ENCODE data around the gene PPP1R14C. TPM values are rescaled to one million over a fixed set of nuclear protein-coding genes. Genes with fewer than 3 reads are reported as not detected.

PPP1R14C gene
- total and polyA plus RNA-seq, 10 donors, result 0.06 to 0.39 (median 0.18) TPM; not detected in 4

- WGBS, 5 donors, result 16 to 33% (median 21%) methylated on average over 2 of the region's 2 CpGs
- TF ChIP-seq CTCF (IDR thresholded peaks at IDR 0.05 in 8 of 11, conservative IDR thresholded peaks at IDR 0.05 in 3 of 11) (no peak), POLR2AphosphoS5 (IDR thresholded peaks at IDR 0.05) (no peak), POLR2A (IDR thresholded peaks at IDR 0.05) (no peak)
- peaks cover 0 to 25% (median 19%) of the 10 kb centered on the region in 8 donors for H3K9me3 ChIP-seq
- H3K27me3 ChIP-seq (replicated peaks in 1 of 7), result peaks cover 0 to 26% (median 0%) of the 10 kb centered on the region in 7 donors
- no peaks in the 10 kb centered on the region for H3K4me1 ChIP-seq
- DNase-seq, result no peak
- no peak overlapping the region for H3K27ac ChIP-seq
- intact Hi-C loops (cut with DNase I; ENCODE audit: low total_unique reads), result no loop called here
- H3K36me3 ChIP-seq, result no peaks in the 10 kb centered on the region
- no peak overlapping the region for H3K4me3 ChIP-seq
These were observed 150.8 kb downstream of the PPP1R14C start for GRCh38 chr6:150293423-150294173.

- intact Hi-C loops (cut with DNase I; ENCODE audit: low total_unique reads), result no loop called here
- WGBS, 5 donors, result 92 to 100% (median 93%) methylated on average over 2 of the region's 2 CpGs
- no peak for TF ChIP-seq POLR2A (IDR thresholded peaks at IDR 0.05)
- TF ChIP-seq POLR2AphosphoS5 (IDR thresholded peaks at IDR 0.05), result no peak
- no peak for TF ChIP-seq CTCF (IDR thresholded peaks at IDR 0.05 in 8 of 11, conservative IDR thresholded peaks at IDR 0.05 in 3 of 11)
These were observed 154.0 kb downstream of the PPP1R14C start for GRCh38 chr6:150296890-150297289.

DNA sequence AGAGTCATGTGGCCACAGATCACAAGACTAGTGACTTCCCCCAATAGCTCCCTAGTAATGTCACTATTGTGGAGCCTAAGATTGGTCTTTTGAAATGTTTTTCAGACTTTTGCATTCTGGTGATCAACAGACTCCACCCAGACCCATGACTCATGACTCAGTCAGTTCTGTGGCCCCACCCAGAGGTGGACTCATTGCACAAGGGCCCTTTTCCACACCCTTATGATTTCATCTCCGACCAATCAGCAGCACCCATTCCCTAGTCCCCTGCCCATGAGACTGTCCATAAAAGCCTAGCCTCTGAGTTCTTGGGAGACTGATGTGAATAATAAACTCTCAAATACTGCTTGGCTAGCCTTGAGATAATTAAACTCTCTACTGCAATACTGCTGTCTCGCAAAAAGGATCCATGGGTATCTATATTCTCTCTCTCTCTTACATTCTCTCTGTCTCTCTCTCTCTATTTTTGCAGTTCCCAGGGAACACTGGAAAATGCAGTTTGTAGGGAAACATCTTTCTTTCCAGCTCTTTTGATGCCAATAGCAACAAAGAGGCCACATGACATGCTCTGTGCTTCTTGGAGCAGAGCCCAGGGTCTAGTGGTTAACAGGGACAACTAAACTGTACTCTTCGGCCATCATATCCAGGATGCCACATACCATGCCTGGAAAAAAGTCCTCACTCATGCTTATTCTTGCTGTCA is 154.6 kb downstream of the PPP1R14C start:
- DNase-seq, result no peak
- Histone ChIP-seq H3K27me3 (replicated peaks in 1 of 7) (peaks cover 0 to 14% (median 0%) of the 10 kb centered on the region in 7 donors), H3K9me3 (peaks cover 0 to 25% (median 19%) of the 10 kb centered on the region in 8 donors), H3K4me3 (no peak overlapping the region), H3K4me1 (no peaks in the 10 kb centered on the region), H3K27ac (no peak overlapping the region), H3K36me3 (no peaks in the 10 kb centered on the region)
- intact Hi-C loops (cut with DNase I; ENCODE audit: low total_unique reads), result no loop called here
- WGBS, 5 donors, result 86 to 94% (median 88%) methylated on average over 3 of the region's 3 CpGs
- TF ChIP-seq POLR2AphosphoS5 (IDR thresholded peaks at IDR 0.05) (no peak), CTCF (IDR thresholded peaks at IDR 0.05 in 8 of 11, conservative IDR thresholded peaks at IDR 0.05 in 3 of 11) (no peak), POLR2A (IDR thresholded peaks at IDR 0.05) (no peak)

More at GRCh38 chr6:150296890-150297289, 154.0 kb downstream of the PPP1R14C start:
- H3K9me3 ChIP-seq, result peaks cover 0 to 25% (median 19%) of the 10 kb centered on the region in 8 donors
- no peak for DNase-seq
- no peaks in the 10 kb centered on the region for H3K4me1 ChIP-seq
- H3K27me3 ChIP-seq (replicated peaks in 1 of 7), result peaks cover 0 to 14% (median 0%) of the 10 kb centered on the region in 7 donors
- H3K27ac ChIP-seq, result no peak overlapping the region
- H3K36me3 ChIP-seq, result no peaks in the 10 kb centered on the region
- no peak overlapping the region for H3K4me3 ChIP-seq

GRCh38 chr6:150298030-150298380 is 155.2 kb downstream of the PPP1R14C start:
- Histone ChIP-seq H3K27ac (no peak overlapping the region), H3K9me3 (peaks cover 0 to 25% (median 19%) of the 10 kb centered on the region in 8 donors), H3K4me3 (no peak overlapping the region), H3K27me3 (replicated peaks in 1 of 7) (peaks cover 0 to 14% (median 0%) of the 10 kb centered on the region in 7 donors), H3K4me1 (no peaks in the 10 kb centered on the region), H3K36me3 (no peaks in the 10 kb centered on the region)
- WGBS, 5 donors, result 92 to 100% (median 96%) methylated on average over 2 of the region's 2 CpGs
- intact Hi-C loops (cut with DNase I; ENCODE audit: low total_unique reads), result no loop called here
- TF ChIP-seq CTCF (IDR thresholded peaks at IDR 0.05 in 8 of 11, conservative IDR thresholded peaks at IDR 0.05 in 3 of 11) (no peak), POLR2A (IDR thresholded peaks at IDR 0.05) (no peak), POLR2AphosphoS5 (IDR thresholded peaks at IDR 0.05) (no peak)
- DNase-seq, result no peak
